WTC11 (cell line): ENCODE measurements around the gene SH3BP5.

ENCODE experiments used
- ATF2 ChIP-seq: sonication (generic); formaldehyde crosslinking; IDR thresholded peaks from 2 replicates; pipeline ENCODE4 v1.8.1; 2022; ENCODE audit warnings: low read depth, missing genetic modification reagents, borderline replicate concordance
- CTCF ChIP-seq: fragments of 200-600 bp; IDR thresholded peaks from 2 replicates; pipeline ENCODE4 v1.8.0; 2022; ENCODE audit warnings: antibody characterized with exemption
- E2F1 ChIP-seq: sonication (generic); formaldehyde crosslinking; IDR thresholded peaks from 2 replicates; pipeline ENCODE4 v1.8.0; 2022; ENCODE audit warnings: mild to moderate bottlenecking, missing genetic modification reagents
- SP1 ChIP-seq: sonication (generic); formaldehyde crosslinking; conservative IDR thresholded peaks from 2 replicates; pipeline ENCODE4 v1.8.1; 2022; ENCODE audit warnings: missing genetic modification reagents

- TF ChIP-seq CTCF (no peak), E2F1 (CRISPR knock-in tag) (no peak), SP1 (CRISPR knock-in tag) (no peak), ATF2 (CRISPR knock-in tag) (no peak)
Observed at GRCh38 chr3:15333099-15333955, 941 bp upstream of the SH3BP5 start.
